ENCODE measurements around the gene KIF1A.

Gene KIF1A

DNA sequence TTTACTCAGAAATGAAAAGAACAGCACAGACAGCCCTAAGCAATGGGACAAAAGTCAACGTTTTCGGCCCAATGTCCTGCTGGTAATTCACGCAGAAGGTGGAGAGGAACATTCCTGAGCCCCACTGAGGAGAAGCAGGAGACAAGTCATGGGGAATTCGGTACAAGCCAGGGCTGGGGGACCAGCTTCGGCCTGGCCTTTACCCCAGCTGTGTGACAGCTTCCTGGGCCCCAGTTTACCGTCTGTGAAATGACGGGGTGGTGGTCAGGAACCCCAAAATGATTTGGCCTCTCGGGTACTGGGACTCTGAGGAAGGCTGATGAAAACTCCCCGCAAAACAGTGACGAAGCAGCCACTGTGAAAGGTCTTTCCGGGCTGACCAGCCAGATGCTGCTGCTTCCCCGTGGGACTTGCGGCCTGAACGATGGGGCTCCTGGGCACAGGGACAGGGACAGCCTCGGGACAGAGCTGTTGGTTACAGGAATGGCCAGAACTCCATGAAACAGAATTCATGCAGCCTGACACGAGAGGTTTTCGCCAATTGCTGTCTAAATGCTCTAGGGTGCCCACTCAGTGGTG, 21.6 kb downstream of the KIF1A start:
- no peaks in the 10 kb centered on the region for H3K36me3 ChIP-seq (ENCODE audit: insufficient read depth, low read length)
- no peak overlapping the region for H3K9ac ChIP-seq (ENCODE audit: low read depth, low read length, poor library complexity, severe bottlenecking)
- H3K79me2 ChIP-seq (ENCODE audit: insufficient read depth, low read length) = no peaks in the 10 kb centered on the region
- no peak overlapping the region for H3K4me3 ChIP-seq (ENCODE audit: low read length, poor library complexity, severe bottlenecking)
- H3K9me3 ChIP-seq (ENCODE audit: insufficient read depth, low read depth, low read length) = no peaks in the 10 kb centered on the region
- H3K27me3 ChIP-seq (ENCODE audit: insufficient read depth, low read length, poor library complexity, severe bottlenecking) = no peaks in the 10 kb centered on the region
- no peaks in the 10 kb centered on the region for H3K9me2 ChIP-seq (replicated peaks; ENCODE audit: low read depth, low read length)
- TF ChIP-seq EZH2phosphoT487 (IDR thresholded peaks at IDR 0.05; ENCODE audit: borderline replicate concordance) = no peak
- TF ChIP-seq, protein P1, sequence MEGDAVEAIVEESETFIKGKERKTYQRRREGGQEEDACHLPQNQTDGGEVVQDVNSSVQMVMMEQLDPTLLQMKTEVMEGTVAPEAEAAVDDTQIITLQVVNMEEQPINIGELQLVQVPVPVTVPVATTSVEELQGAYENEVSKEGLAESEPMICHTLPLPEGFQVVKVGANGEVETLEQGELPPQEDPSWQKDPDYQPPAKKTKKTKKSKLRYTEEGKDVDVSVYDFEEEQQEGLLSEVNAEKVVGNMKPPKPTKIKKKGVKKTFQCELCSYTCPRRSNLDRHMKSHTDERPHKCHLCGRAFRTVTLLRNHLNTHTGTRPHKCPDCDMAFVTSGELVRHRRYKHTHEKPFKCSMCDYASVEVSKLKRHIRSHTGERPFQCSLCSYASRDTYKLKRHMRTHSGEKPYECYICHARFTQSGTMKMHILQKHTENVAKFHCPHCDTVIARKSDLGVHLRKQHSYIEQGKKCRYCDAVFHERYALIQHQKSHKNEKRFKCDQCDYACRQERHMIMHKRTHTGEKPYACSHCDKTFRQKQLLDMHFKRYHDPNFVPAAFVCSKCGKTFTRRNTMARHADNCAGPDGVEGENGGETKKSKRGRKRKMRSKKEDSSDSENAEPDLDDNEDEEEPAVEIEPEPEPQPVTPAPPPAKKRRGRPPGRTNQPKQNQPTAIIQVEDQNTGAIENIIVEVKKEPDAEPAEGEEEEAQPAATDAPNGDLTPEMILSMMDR (conservative IDR thresholded peaks at IDR 0.05; ENCODE audit: low read length) = no peak
- H3F3A ChIP-seq (ENCODE audit: low read depth) = no peaks in the 10 kb centered on the region
- H4K20me1 ChIP-seq (ENCODE audit: insufficient read depth, low read length, poor library complexity, severe bottlenecking) = no peaks in the 10 kb centered on the region
- H3K4me2 ChIP-seq (ENCODE audit: low read depth, low read length, poor library complexity, severe bottlenecking) = no peak overlapping the region
- no peak overlapping the region for H2AFZ ChIP-seq (ENCODE audit: low read length)
- peaks cover 9% of the 10 kb centered on the region for H3K4me1 ChIP-seq (ENCODE audit: insufficient read depth, low read length, poor library complexity, severe bottlenecking)

GRCh38 chr2:240797914-240798313, 22.1 kb downstream of the KIF1A start:
- Histone ChIP-seq H3K4me1 (ENCODE audit: insufficient read depth, low read length, poor library complexity, severe bottlenecking) (peaks cover 9% of the 10 kb centered on the region), H3K9me3 (ENCODE audit: insufficient read depth, low read depth, low read length) (no peaks in the 10 kb centered on the region), H3K79me2 (ENCODE audit: insufficient read depth, low read length) (no peaks in the 10 kb centered on the region), H4K20me1 (ENCODE audit: insufficient read depth, low read length, poor library complexity, severe bottlenecking) (no peaks in the 10 kb centered on the region), H3F3A (ENCODE audit: low read depth) (no peaks in the 10 kb centered on the region), H3K9me2 (replicated peaks; ENCODE audit: low read depth, low read length) (no peaks in the 10 kb centered on the region), H3K4me3 (ENCODE audit: low read length, poor library complexity, severe bottlenecking) (no peak overlapping the region), H3K4me2 (ENCODE audit: low read depth, low read length, poor library complexity, severe bottlenecking) (no peak overlapping the region), H3K9ac (ENCODE audit: low read depth, low read length, poor library complexity, severe bottlenecking) (no peak overlapping the region), H2AFZ (ENCODE audit: low read length) (no peak overlapping the region), H3K27me3 (ENCODE audit: insufficient read depth, low read length, poor library complexity, severe bottlenecking) (no peaks in the 10 kb centered on the region), H3K36me3 (ENCODE audit: insufficient read depth, low read length) (no peaks in the 10 kb centered on the region)
- TF ChIP-seq, protein P1 (conservative IDR thresholded peaks at IDR 0.05; ENCODE audit: low read length) = no peak
- TF ChIP-seq EZH2phosphoT487 (IDR thresholded peaks at IDR 0.05; ENCODE audit: borderline replicate concordance) = no peak

DNA sequence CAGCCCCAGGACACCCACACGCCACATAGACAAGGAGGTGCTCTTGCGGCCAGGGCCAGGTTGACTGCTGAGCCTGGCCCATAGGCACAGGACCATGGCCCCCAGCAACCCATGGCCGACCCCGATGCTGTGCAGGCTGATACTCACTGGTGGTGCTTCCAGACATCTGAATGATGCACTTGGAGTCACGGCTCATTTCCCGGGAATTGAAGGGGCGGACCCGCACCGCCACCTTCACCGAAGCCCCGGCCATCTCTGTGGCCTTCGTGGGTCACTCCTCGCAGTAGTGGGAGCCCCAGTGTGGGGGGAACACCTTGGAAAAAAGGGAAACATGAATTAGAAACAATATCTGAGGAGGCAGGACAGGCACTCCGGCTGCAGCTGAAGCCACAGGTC, 22.5 kb downstream of the KIF1A start:
- Histone ChIP-seq H3K4me2 (ENCODE audit: low read depth, low read length, poor library complexity, severe bottlenecking) (peak overlapping the region; percentile 55), H3K4me1 (ENCODE audit: insufficient read depth, low read length, poor library complexity, severe bottlenecking) (peaks cover 9% of the 10 kb centered on the region), H3K9me2 (replicated peaks; ENCODE audit: low read depth, low read length) (no peaks in the 10 kb centered on the region), H3K27me3 (ENCODE audit: insufficient read depth, low read length, poor library complexity, severe bottlenecking) (no peaks in the 10 kb centered on the region), H3K9ac (ENCODE audit: low read depth, low read length, poor library complexity, severe bottlenecking) (no peak overlapping the region), H3K79me2 (ENCODE audit: insufficient read depth, low read length) (no peaks in the 10 kb centered on the region), H3K36me3 (ENCODE audit: insufficient read depth, low read length) (no peaks in the 10 kb centered on the region), H2AFZ (ENCODE audit: low read length) (no peak overlapping the region; the same call in 1 of the 2 replicates), H3K9me3 (ENCODE audit: insufficient read depth, low read depth, low read length) (no peaks in the 10 kb centered on the region), H3F3A (ENCODE audit: low read depth) (no peaks in the 10 kb centered on the region), H3K4me3 (ENCODE audit: low read length, poor library complexity, severe bottlenecking) (no peak overlapping the region), H4K20me1 (ENCODE audit: insufficient read depth, low read length, poor library complexity, severe bottlenecking) (no peaks in the 10 kb centered on the region)
- no peak for TF ChIP-seq EZH2phosphoT487 (IDR thresholded peaks at IDR 0.05; ENCODE audit: borderline replicate concordance)
- TF ChIP-seq, protein P1 (conservative IDR thresholded peaks at IDR 0.05; ENCODE audit: low read length) = no peak
